IMR-90 (cell line): ENCODE results near the gene CIROP. TPM values are rescaled to one million over a fixed set of nuclear protein-coding genes. Genes with fewer than 3 reads are reported as not detected.

Experiments used
- ATAC-seq: fragments of 200-7000 bp; cut with Tn5 transposase; 2 replicates; pipeline ENCODE4 v1.9.1; 2020; ENCODE audit warnings: low read depth, mild to moderate bottlenecking, moderate library complexity
- BruUV-seq: library from RNA; stranded (reverse); fragments of 400-500 nt; replicated peaks from 2 replicates; lab custom pipeline; 2021; lab: Mats Ljungman, UMichigan
- CTCF ChIA-PET: fragments of 300-600 bp; formaldehyde crosslinking; extraction: SDS; loops from one replicate; lab custom pipeline; 2021; ENCODE audit warnings: antibody characterized with exemption; lab: Yijun Ruan, JAX
- POLR2A ChIA-PET: fragments of 300-600 bp; sonication (Branson Sonifier 250); formaldehyde crosslinking; loops from one replicate; lab custom pipeline; 2022; ENCODE audit warnings: antibody characterized with exemption; ENCODE audit not compliant: unreplicated experiment; lab: Charles Lee
- DNase-seq: peaks from one replicate; pipeline ENCODE4 v3.0.0; 2013
- H2AFZ ChIP-seq: replicated peaks from 2 replicates; pipeline ENCODE3; 2013; ENCODE audit warnings: low read length, mild to moderate bottlenecking; ENCODE audit not compliant: poor library complexity
- H2AK5ac ChIP-seq: 2 replicates; pipeline ENCODE4 v1.6.1; 2013; ENCODE audit warnings: low read depth, low read length, inconsistent platforms
- H2AK9ac ChIP-seq: replicated peaks from 2 replicates; pipeline ENCODE3; 2013; ENCODE audit warnings: mild to moderate bottlenecking, low read depth, low read length, moderate library complexity; ENCODE audit not compliant: poor library complexity
- H2BK120ac ChIP-seq: 2 replicates; pipeline ENCODE4 v1.6.1; 2013; ENCODE audit warnings: low read depth, low read length, inconsistent platforms
- H2BK15ac ChIP-seq: 3 replicates; pipeline ENCODE4 v1.6.1; 2013; ENCODE audit warnings: low read depth, low read length, inconsistent platforms
- H2BK20ac ChIP-seq: 2 replicates; pipeline ENCODE4 v1.6.1; 2013; ENCODE audit warnings: low read depth, mild to moderate bottlenecking, inconsistent platforms, low read length, moderate library complexity
- H2BK5ac ChIP-seq: 2 replicates; pipeline ENCODE4 v1.6.1; 2013; ENCODE audit warnings: mild to moderate bottlenecking, low read depth, low read length, inconsistent platforms; ENCODE audit not compliant: poor library complexity, severe bottlenecking
- H3K14ac ChIP-seq: replicated peaks from 2 replicates; pipeline ENCODE4 v1.6.1; 2013; ENCODE audit warnings: low read depth, low read length, inconsistent platforms
- H3K18ac ChIP-seq: 2 replicates; pipeline ENCODE4 v1.6.1; 2013; ENCODE audit warnings: low read depth, low read length, control low read depth
- H3K23ac ChIP-seq: 2 replicates; pipeline ENCODE4 v1.6.1; 2013; ENCODE audit warnings: low read depth, low read length, inconsistent platforms
- H3K27ac ChIP-seq: 2 replicates; pipeline ENCODE4 v1.5.1; 2013; ENCODE audit warnings: mild to moderate bottlenecking, control low read depth, low read length; ENCODE audit not compliant: insufficient read depth
- H3K27me3 ChIP-seq: 2 replicates; pipeline ENCODE4 v1.6.1; 2013; ENCODE audit warnings: low read length; ENCODE audit not compliant: control insufficient read depth, insufficient read depth
- H3K36me3 ChIP-seq: 2 replicates; pipeline ENCODE4 v1.6.1; 2013; ENCODE audit warnings: low read length, mixed read lengths; ENCODE audit not compliant: control insufficient read depth, insufficient read depth
- H3K4ac ChIP-seq: 2 replicates; pipeline ENCODE4 v1.6.1; 2013; ENCODE audit warnings: low read depth, low read length, inconsistent platforms
- H3K4me1 ChIP-seq: 2 replicates; pipeline ENCODE4 v1.6.1; 2013; ENCODE audit warnings: low read length, mixed read lengths; ENCODE audit not compliant: control insufficient read depth, insufficient read depth
- H3K4me2 ChIP-seq: 2 replicates; pipeline ENCODE4 v1.6.1; 2013; ENCODE audit warnings: low read depth, mild to moderate bottlenecking, control low read depth, low read length, moderate library complexity
- H3K4me3 ChIP-seq: 2 replicates; pipeline ENCODE4 v1.5.1; 2013; ENCODE audit warnings: low read depth, mild to moderate bottlenecking, control low read depth, low read length, moderate library complexity; ENCODE audit not compliant: insufficient read depth
- H3K56ac ChIP-seq: 2 replicates; pipeline ENCODE4 v1.6.1; 2013; ENCODE audit warnings: low read length, inconsistent platforms; ENCODE audit not compliant: insufficient read depth; ENCODE audit errors: extremely low read depth
- H3K79me1 ChIP-seq, 2 experiments: 2 replicates each; pipeline ENCODE4 v1.6.1; 2013; ENCODE audit warnings: low read length in 2 of 2, inconsistent platforms in 1 of 2, low read depth in 1 of 2
- H3K9ac ChIP-seq: 2 replicates; pipeline ENCODE4 v1.6.1; 2013; ENCODE audit warnings: low read depth, low read length, control low read depth
- H3K9me1 ChIP-seq: 2 replicates; pipeline ENCODE4 v1.6.1; 2013; ENCODE audit warnings: low read length, inconsistent platforms; ENCODE audit not compliant: insufficient read depth
- H3K9me3 ChIP-seq: 2 replicates; pipeline ENCODE4 v1.6.1; 2013; ENCODE audit warnings: low read length; ENCODE audit not compliant: control insufficient read depth, insufficient read depth
- H4K20me1 ChIP-seq: 2 replicates; pipeline ENCODE4 v1.6.1; 2013; ENCODE audit warnings: low read length, inconsistent platforms; ENCODE audit not compliant: insufficient read depth
- H4K5ac ChIP-seq: 2 replicates; pipeline ENCODE4 v1.6.1; 2013; ENCODE audit warnings: mild to moderate bottlenecking, low read depth, low read length, control low read depth
- H4K8ac ChIP-seq, 2 experiments: 2 replicates each; pipeline ENCODE4 v1.6.1; 2013; ENCODE audit warnings: low read depth in 2 of 2, low read length in 2 of 2, control low read depth in 1 of 2, inconsistent platforms in 1 of 2
- H4K91ac ChIP-seq: 2 replicates; pipeline ENCODE4 v1.6.1; 2013; ENCODE audit warnings: low read depth, low read length, inconsistent platforms; ENCODE audit not compliant: insufficient read depth
- CHD1 ChIP-seq: IDR thresholded peaks from 2 replicates; pipeline ENCODE4 v1.6.1; 2012; ENCODE audit warnings: low read depth, low read length, improper control_type of control experiment
- FOS ChIP-seq: fragments of 150-350 bp; IDR thresholded peaks from 2 replicates; pipeline ENCODE4 v1.6.1; 2016; ENCODE audit warnings: low read depth, low read length
- MAFK ChIP-seq: IDR thresholded peaks from 2 replicates; pipeline ENCODE4 v1.6.1; 2012; ENCODE audit warnings: low read depth, low read length, improper control_type of control experiment
- MAZ ChIP-seq: IDR thresholded peaks from 2 replicates; pipeline ENCODE4 v1.6.1; 2012; ENCODE audit warnings: low read depth, mild to moderate bottlenecking, low read length, improper control_type of control experiment, moderate library complexity, borderline replicate concordance
- MXI1 ChIP-seq: IDR thresholded peaks from 2 replicates; pipeline ENCODE4 v1.6.1; 2012; ENCODE audit warnings: low read depth, mild to moderate bottlenecking, low read length, moderate library complexity, borderline replicate concordance
- NFE2L2 ChIP-seq: fragments of 150-350 bp; IDR thresholded peaks from 2 replicates; pipeline ENCODE4 v1.6.1; 2016; ENCODE audit warnings: low read depth, mild to moderate bottlenecking, low read length
- POLR2A ChIP-seq: IDR thresholded peaks from 2 replicates; pipeline ENCODE4 v1.6.1; 2012; ENCODE audit warnings: mild to moderate bottlenecking, low read depth, low read length
- RCOR1 ChIP-seq: IDR thresholded peaks from 2 replicates; pipeline ENCODE4 v1.6.1; 2012; ENCODE audit warnings: mild to moderate bottlenecking, low read length, improper control_type of control experiment; ENCODE audit not compliant: insufficient replicate concordance
- RFX5 ChIP-seq: IDR thresholded peaks from 2 replicates; pipeline ENCODE4 v1.8.0; 2012; ENCODE audit warnings: low read depth, mild to moderate bottlenecking, low read length, moderate library complexity
- SMC3 ChIP-seq: fragments of 150-350 bp; IDR thresholded peaks from 2 replicates; pipeline ENCODE4 v1.6.1; 2016; ENCODE audit warnings: low read depth, mild to moderate bottlenecking, antibody characterized with exemption, low read length, moderate library complexity
- WGBS, 2 experiments: methylation state at CpG; one replicate each; pipeline versions ENCODE4 v1.1.5 to v1.1.7; 2013; ENCODE audit warnings: missing lambda C conversion rate in 2 of 2; ENCODE audit not compliant: insufficient read length in 1 of 2; ENCODE audit errors: extremely low coverage in 2 of 2; 5-methylcytosine and 5-hydroxymethylcytosine counted together
- dilution Hi-C: fragments of 300-500 bp; cut with HindIII; formaldehyde crosslinking; loops from one replicate; pipeline ENCODE4 v1.14.3; 2018; ENCODE audit warnings: low sequenced_read_pairs; ENCODE audit not compliant: unreplicated experiment
- in situ Hi-C: fragments of 300-500 bp; cut with MboI; formaldehyde crosslinking; loops from 3 replicates; pipeline ENCODE4 v1.14.3; 2019; ENCODE audit warnings: low sequenced_read_pairs, inconsistent platforms, mixed read lengths
- intact Hi-C: fragments of 100-400 bp; cut with micrococcal nuclease; formaldehyde crosslinking; loops from 2 replicates; pipeline ENCODE4 v1.10.0; 2022
- polyA plus RNA-seq, 3 experiments: library from polyadenylated mRNA; depleted of rRNA; stranded (reverse); fragments of >200 nt; gene quantifications; 2 replicates each; pipeline ENCODE4 v1.2.3, GENCODE V29; 2012; ENCODE audit warnings: low replicate concordance in 1 of 3
- total RNA-seq: library from RNA; depleted of rRNA; stranded (reverse); fragments of >200 nt; gene quantifications from 2 replicates; pipeline ENCODE4 v1.2.3, GENCODE V29; 2012
- TF ChIP-seq, protein P1 (sequence below): fragments of 150-350 bp; IDR thresholded peaks from 2 replicates; pipeline ENCODE4 v1.6.1; 2016; ENCODE audit warnings: low read depth, mild to moderate bottlenecking, low read length, moderate library complexity, borderline replicate concordance
- TF ChIP-seq, protein P2 (sequence below): fragments of 150-350 bp; IDR thresholded peaks from 2 replicates; pipeline ENCODE4 v1.6.1; 2017; ENCODE audit warnings: mild to moderate bottlenecking, antibody characterized with exemption, low read length, low read depth

The CIROP gene
- total and polyA plus RNA-seq, 2 of the 4 experiments (the other 2 are of a cell fraction) = 0.31 to 0.36 TPM

DNA sequence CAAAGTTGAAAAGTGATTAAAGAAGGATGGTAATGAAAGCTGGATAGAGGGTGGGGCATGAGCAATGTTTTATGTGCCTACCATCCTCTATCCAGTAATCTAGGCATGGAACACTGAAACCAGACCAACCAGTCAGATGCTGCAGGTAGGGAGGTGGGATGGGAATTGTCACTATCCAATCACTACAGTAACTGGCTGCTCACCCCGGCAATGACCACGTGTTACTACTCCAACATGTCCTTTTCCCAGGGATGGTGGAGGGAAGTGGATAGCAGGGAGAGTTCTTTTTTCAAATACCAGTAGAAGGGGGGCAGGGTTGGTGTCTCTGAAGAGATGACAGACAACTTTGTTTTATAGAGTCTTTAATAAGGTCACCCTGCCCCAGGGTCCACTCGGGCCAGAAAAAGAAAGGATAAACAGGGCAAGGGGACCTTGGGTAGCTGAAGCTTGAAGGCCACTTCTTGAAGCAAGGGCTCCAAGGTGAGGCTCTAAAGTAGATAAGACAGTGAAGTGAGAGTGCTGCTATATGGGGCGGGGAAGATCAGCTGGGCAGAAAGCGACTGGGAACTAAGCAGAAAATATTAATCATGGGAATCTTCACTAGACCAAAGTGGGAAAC lies 32.8 kb downstream of the CIROP start:
- Histone ChIP-seq H3K4me1 (peaks cover 12% of the 10 kb centered on the region), H3K4me2 (peak overlapping the region; percentile 19), H3K36me3 (peaks cover 36% of the 10 kb centered on the region), H3K9me3 (no peaks in the 10 kb centered on the region), H3K18ac (0 out of 2 replicates have a peak overlapping the region, but pooled peaks have one; percentile 10), H2AFZ (no peak overlapping the region), H3K56ac (peak overlapping the region; percentile 36; the same call in 1 of the 2 replicates), H3K9ac (peak overlapping the region; percentile 59), H4K91ac (peak overlapping the region; percentile 13), H3K79me1 (peaks cover 15 to 64% of the 10 kb centered on the region in 2 experiments), H3K4me3 (no peak overlapping the region), H2BK20ac (no peak overlapping the region), H3K27ac (peak overlapping the region; percentile 63), H3K23ac (peak overlapping the region; percentile 61), H3K9me1 (peaks cover 2% of the 10 kb centered on the region; the same call in 1 of the 2 replicates), H3K14ac (peak overlapping the region; percentile 64), H2BK15ac (peak overlapping the region; percentile 11; the same call in 1 of the 3 replicates), H4K5ac (no peak overlapping the region), H2AK5ac (peak overlapping the region; percentile 81), H3K4ac (peak overlapping the region; percentile 84), H4K20me1 (peaks cover 37% of the 10 kb centered on the region), H3K27me3 (no peaks in the 10 kb centered on the region), H2BK5ac (peak overlapping the region; percentile 57), H2BK120ac (peak overlapping the region; percentile 23; the same call in 1 of the 2 replicates), H4K8ac (peak overlapping the region; percentile 5 to 70; a peak in 2 of 4 replicates), H2AK9ac (peak overlapping the region; percentile 53)
- TF ChIP-seq RCOR1 (no peak), SMC3 (no peak), MAZ (no peak), MAFK (no peak), CHD1 (no peak), FOS (no peak), RFX5 (no peak), MXI1 (peak; percentile 27; the same call in 1 of the 2 replicates), POLR2A (no peak), NFE2L2 (no peak)
- TF ChIP-seq, protein P1, sequence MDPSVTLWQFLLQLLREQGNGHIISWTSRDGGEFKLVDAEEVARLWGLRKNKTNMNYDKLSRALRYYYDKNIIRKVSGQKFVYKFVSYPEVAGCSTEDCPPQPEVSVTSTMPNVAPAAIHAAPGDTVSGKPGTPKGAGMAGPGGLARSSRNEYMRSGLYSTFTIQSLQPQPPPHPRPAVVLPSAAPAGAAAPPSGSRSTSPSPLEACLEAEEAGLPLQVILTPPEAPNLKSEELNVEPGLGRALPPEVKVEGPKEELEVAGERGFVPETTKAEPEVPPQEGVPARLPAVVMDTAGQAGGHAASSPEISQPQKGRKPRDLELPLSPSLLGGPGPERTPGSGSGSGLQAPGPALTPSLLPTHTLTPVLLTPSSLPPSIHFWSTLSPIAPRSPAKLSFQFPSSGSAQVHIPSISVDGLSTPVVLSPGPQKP = no peak
- TF ChIP-seq, protein P2, sequence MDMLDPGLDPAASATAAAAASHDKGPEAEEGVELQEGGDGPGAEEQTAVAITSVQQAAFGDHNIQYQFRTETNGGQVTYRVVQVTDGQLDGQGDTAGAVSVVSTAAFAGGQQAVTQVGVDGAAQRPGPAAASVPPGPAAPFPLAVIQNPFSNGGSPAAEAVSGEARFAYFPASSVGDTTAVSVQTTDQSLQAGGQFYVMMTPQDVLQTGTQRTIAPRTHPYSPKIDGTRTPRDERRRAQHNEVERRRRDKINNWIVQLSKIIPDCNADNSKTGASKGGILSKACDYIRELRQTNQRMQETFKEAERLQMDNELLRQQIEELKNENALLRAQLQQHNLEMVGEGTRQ = peak; percentile 9; the same call in 1 of the 2 replicates
- in situ Hi-C loops (no loop called here), intact Hi-C loops (loop anchor here (1.0 kb wide), 1 partner anchor 13 kb away; no protein-coding TSS in a partner anchor), dilution Hi-C loops (no loop called here)
- POLR2A ChIA-PET = interaction anchor here (1.0 to 1.5 kb wide), 3 partner anchors 10 to 24 kb away, joined by 3 to 7 read pairs (median 6); no protein-coding TSS in a partner anchor
- WGBS, 2 experiments = 59% methylated on average over 3 of the region's 5 CpGs; no CpG with 5 or more reads in 1 of the 2 experiments
- DNase-seq (no peak), ATAC-seq (peak; percentile 0; the same call in 1 of the 2 replicates)
- BruUV-seq = no TSS peak
- CTCF ChIA-PET = interaction anchor here (1.0 to 2.1 kb wide), 2 partner anchors 14 to 48 kb away, joined by 3 to 9 read pairs; partner anchors contain the start of gene CDH24
